ENCODE measurements around the gene RREB1.

RREB1 gene

DNA sequence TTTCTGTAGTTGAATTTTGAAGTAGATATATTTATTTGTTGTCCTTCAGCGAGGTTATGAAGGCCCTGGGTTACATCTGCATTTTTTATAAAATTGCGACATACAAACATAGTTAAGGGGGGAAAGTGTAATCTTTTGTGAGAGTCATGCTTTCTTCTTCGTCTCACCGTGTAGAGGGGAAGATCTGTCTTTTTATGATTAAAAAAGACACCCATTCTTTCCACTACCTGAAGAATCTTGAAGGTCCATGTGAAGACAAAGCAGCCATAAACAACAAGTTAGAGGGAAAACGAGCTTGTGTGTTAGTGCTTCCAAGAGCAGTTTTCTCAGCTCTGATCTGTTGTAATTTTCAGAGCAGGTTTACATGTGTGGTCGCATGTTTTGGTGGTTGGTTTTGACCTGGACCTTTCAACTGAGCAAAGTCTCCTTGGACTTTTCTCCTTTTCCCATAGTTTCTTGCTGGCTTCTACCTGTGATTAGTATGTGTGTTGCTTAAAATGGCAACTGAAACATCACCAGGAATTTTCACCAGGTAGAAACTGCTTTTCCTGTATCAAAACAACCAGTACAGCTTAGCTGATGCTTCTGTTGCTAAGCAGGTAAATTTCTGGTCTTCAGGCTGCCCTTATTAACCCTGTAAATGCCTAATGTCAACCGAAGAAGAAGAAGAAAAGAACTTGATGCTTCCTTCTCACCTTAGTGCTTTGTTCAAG lies 37.3 kb downstream of the RREB1 start:
- peak in 1 of 2 experiments; percentile 56 for DNase-seq (ENCODE audit: low read depth in 1 of 2, low spot score in 1 of 2)
- Histone ChIP-seq H3K27ac (replicated peaks) (peak overlapping the region; percentile 96), H3K27me3 (ENCODE audit: insufficient read depth, poor library complexity, severe bottlenecking) (no peaks in the 10 kb centered on the region), H3K4me3 (replicated peaks; ENCODE audit: insufficient read depth, low read length) (no peak overlapping the region)
- no peak for TF ChIP-seq POLR2AphosphoS5 (IDR thresholded peaks at IDR 0.05; ENCODE audit: low read depth)
- TF ChIP-seq, protein P1, sequence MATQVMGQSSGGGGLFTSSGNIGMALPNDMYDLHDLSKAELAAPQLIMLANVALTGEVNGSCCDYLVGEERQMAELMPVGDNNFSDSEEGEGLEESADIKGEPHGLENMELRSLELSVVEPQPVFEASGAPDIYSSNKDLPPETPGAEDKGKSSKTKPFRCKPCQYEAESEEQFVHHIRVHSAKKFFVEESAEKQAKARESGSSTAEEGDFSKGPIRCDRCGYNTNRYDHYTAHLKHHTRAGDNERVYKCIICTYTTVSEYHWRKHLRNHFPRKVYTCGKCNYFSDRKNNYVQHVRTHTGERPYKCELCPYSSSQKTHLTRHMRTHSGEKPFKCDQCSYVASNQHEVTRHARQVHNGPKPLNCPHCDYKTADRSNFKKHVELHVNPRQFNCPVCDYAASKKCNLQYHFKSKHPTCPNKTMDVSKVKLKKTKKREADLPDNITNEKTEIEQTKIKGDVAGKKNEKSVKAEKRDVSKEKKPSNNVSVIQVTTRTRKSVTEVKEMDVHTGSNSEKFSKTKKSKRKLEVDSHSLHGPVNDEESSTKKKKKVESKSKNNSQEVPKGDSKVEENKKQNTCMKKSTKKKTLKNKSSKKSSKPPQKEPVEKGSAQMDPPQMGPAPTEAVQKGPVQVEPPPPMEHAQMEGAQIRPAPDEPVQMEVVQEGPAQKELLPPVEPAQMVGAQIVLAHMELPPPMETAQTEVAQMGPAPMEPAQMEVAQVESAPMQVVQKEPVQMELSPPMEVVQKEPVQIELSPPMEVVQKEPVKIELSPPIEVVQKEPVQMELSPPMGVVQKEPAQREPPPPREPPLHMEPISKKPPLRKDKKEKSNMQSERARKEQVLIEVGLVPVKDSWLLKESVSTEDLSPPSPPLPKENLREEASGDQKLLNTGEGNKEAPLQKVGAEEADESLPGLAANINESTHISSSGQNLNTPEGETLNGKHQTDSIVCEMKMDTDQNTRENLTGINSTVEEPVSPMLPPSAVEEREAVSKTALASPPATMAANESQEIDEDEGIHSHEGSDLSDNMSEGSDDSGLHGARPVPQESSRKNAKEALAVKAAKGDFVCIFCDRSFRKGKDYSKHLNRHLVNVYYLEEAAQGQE (IDR thresholded peaks at IDR 0.05; ENCODE audit: insufficient replicate concordance, low read depth) = no peak
- TF ChIP-seq, protein P2, sequence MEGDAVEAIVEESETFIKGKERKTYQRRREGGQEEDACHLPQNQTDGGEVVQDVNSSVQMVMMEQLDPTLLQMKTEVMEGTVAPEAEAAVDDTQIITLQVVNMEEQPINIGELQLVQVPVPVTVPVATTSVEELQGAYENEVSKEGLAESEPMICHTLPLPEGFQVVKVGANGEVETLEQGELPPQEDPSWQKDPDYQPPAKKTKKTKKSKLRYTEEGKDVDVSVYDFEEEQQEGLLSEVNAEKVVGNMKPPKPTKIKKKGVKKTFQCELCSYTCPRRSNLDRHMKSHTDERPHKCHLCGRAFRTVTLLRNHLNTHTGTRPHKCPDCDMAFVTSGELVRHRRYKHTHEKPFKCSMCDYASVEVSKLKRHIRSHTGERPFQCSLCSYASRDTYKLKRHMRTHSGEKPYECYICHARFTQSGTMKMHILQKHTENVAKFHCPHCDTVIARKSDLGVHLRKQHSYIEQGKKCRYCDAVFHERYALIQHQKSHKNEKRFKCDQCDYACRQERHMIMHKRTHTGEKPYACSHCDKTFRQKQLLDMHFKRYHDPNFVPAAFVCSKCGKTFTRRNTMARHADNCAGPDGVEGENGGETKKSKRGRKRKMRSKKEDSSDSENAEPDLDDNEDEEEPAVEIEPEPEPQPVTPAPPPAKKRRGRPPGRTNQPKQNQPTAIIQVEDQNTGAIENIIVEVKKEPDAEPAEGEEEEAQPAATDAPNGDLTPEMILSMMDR (IDR thresholded peaks at IDR 0.05; ENCODE audit: insufficient read depth, low read length) = no peak
- TF ChIP-seq SPI1 (IDR thresholded peaks at IDR 0.05; ENCODE audit: borderline replicate concordance, low read depth) = no peak
- TF ChIP-seq GABPA (IDR thresholded peaks at IDR 0.05; ENCODE audit: low read depth) = no peak

DNA sequence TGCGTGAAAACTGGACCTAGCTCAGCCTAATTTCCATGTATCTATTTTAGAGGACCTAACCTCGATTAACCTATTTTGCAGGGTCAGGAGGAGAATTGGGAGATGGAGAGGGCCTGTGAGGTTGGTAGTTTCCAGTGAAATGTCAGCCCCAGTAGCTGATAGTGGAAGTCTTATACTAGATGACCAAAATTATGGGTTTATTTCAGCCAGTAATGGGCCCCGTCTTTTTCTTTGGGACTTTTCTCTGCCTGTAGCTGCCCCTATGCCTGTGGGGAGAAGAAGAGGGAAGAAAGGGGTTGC lies 37.8 kb downstream of the RREB1 start:
- Histone ChIP-seq H3K27me3 (ENCODE audit: insufficient read depth, poor library complexity, severe bottlenecking) (no peaks in the 10 kb centered on the region), H3K27ac (replicated peaks) (peak overlapping the region; percentile 96), H3K4me3 (replicated peaks; ENCODE audit: insufficient read depth, low read length) (0 out of 2 replicates have a peak overlapping the region, but pooled peaks have one; percentile 4)
- TF ChIP-seq GABPA (IDR thresholded peaks at IDR 0.05; ENCODE audit: low read depth) (no peak), SPI1 (IDR thresholded peaks at IDR 0.05; ENCODE audit: borderline replicate concordance, low read depth) (no peak)
- TF ChIP-seq, protein P2 (IDR thresholded peaks at IDR 0.05; ENCODE audit: insufficient read depth, low read length) = no peak
- DNase-seq (ENCODE audit: low read depth in 1 of 2, low spot score in 1 of 2) = no peak

DNA sequence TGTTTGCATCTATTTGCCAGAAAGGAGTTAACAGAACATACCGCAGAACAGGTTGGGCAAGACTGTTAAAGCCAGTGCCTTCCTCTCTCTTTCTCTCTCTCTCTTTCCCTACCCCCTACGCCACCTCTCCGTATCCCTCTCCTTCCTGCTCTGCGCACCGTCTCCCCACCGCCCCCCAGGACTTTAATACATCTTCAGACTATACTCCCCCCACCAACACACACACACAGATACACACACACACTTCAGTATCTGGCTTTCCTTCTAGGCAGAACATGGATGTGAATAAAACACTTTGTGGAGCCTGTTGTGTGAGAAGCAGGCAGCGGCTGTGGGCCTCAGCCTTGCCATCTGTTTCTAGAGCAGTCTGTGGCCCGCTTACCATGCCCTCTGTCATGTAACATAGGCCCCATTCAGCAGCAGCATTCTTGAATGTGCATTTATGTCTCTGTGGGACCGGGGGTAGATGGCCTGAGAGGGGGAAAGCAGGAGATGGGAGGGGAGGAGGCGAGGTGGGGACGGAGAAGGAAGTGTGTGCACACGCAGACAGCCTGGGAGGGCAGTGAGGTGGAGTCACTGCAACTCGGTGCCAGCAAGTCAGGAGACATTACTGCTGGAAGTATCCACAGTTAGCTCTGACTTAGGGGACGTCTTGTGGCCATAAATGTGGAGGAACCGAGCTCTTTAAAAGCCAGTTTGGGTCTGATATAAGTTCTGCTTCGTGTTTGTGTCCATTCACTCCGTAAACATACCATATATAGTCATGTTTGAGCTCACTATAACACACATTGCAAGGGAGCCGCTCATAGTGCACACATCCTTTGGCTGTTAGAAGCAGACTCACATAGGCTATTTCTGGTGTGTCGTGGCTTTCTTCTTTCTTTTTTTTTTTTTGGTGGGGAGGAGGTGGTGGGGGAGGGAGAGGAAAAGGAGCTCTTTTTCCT lies 38.4 kb downstream of the RREB1 start:
- peak; percentile 76 to 93 for DNase-seq (ENCODE audit: low read depth in 1 of 2, low spot score in 1 of 2)
- H3K4me3 ChIP-seq (replicated peaks; ENCODE audit: insufficient read depth, low read length) = 0 out of 2 replicates have a peak overlapping the region, but pooled peaks have one; percentile 5
- TF ChIP-seq POLR2AphosphoS5 (IDR thresholded peaks at IDR 0.05; ENCODE audit: low read depth) = peak; percentile 88
- TF ChIP-seq, protein P1 (IDR thresholded peaks at IDR 0.05; ENCODE audit: insufficient replicate concordance, low read depth) = no peak
- peak; percentile 68; the same call in 1 of the 2 replicates for TF ChIP-seq SPI1 (IDR thresholded peaks at IDR 0.05; ENCODE audit: borderline replicate concordance, low read depth)
- H3K27me3 ChIP-seq (ENCODE audit: insufficient read depth, poor library complexity, severe bottlenecking) = no peaks in the 10 kb centered on the region
- peak overlapping the region; percentile 96 for H3K27ac ChIP-seq (replicated peaks)

DNA sequence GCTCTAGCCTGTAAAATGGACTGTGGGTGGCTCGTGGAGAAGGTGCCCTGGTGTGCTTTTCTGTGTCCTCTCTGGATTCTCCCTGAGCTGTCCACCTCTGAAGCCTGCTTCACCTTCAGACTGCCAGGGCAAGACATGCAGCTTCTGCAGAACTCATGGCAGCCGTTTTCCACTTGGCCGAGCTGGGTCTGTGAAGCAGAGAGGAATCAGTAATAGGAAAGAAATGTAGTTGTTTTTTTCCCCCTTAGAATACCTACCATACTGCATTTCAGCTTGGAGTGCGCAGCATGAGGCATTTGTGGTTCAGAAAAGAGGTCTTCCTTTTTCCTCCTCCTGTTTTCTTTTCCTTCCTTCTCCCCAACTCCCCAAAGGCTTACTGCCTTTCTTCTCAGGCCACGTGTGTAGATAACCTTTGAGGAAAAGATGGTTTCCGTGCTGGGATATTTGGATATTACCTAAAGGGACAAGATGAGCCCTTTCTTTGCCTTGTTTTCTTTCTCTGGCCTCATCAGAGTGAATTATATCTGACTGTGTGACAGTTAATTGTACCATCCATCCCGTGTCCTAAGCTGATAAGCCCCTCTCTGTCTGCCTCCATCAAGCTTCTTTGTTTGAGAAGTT lies 39.4 kb downstream of the RREB1 start:
- TF ChIP-seq GABPA (IDR thresholded peaks at IDR 0.05; ENCODE audit: low read depth) (no peak), SPI1 (IDR thresholded peaks at IDR 0.05; ENCODE audit: borderline replicate concordance, low read depth) (peak; percentile 7; the same call in 1 of the 2 replicates)
- TF ChIP-seq, protein P1 (IDR thresholded peaks at IDR 0.05; ENCODE audit: insufficient replicate concordance, low read depth) = no peak
- H3K27me3 ChIP-seq (ENCODE audit: insufficient read depth, poor library complexity, severe bottlenecking) = no peaks in the 10 kb centered on the region
- DNase-seq (ENCODE audit: low read depth in 1 of 2, low spot score in 1 of 2) = no peak
- H3K4me3 ChIP-seq (replicated peaks; ENCODE audit: insufficient read depth, low read length) = no peak overlapping the region
- H3K27ac ChIP-seq (replicated peaks) = peak overlapping the region; percentile 96
